ENCODE measurements around the gene ARHGDIA.
"Not testable (repeated sequence)": the region's sequence is repeated elsewhere in the genome, so short reads cannot be mapped to it uniquely, and the experiment has no call there.

ARHGDIA gene

GRCh38 chr17:81843713-81844326, 27.3 kb downstream of the ARHGDIA start:
- DNase-seq (ENCODE audit: low read depth in 2 of 2) = no peak

- no peak for DNase-seq (ENCODE audit: low read depth in 2 of 2)
These were observed 28.2 kb downstream of the ARHGDIA start for GRCh38 chr17:81842725-81843504.

- DNase-seq (ENCODE audit: low read depth in 2 of 2) = no peak
These were observed 28.8 kb downstream of the ARHGDIA start for GRCh38 chr17:81842378-81842724.

GRCh38 chr17:81841866-81842265, 29.3 kb downstream of the ARHGDIA start:
- DNase-seq (ENCODE audit: low read depth in 2 of 2) = no peak

GRCh38 chr17:81840826-81841778, 30.0 kb downstream of the ARHGDIA start:
- DNase-seq (ENCODE audit: low read depth in 2 of 2) = no peak

GRCh38 chr17:81840059-81840458, 31.1 kb downstream of the ARHGDIA start:
- not testable (repeated sequence) for DNase-seq (ENCODE audit: low read depth in 2 of 2)

GRCh38 chr17:81839301-81839700, 31.8 kb downstream of the ARHGDIA start:
- DNase-seq (ENCODE audit: low read depth in 2 of 2) = no peak

- no peak for DNase-seq (ENCODE audit: low read depth in 2 of 2)
These were observed 32.3 kb downstream of the ARHGDIA start for GRCh38 chr17:81838753-81839255.

- no peak for DNase-seq (ENCODE audit: low read depth in 2 of 2)
These were observed 33.5 kb downstream of the ARHGDIA start for GRCh38 chr17:81837641-81838040.

GRCh38 chr17:81834831-81835267, 36.3 kb downstream of the ARHGDIA start, which contains the start of gene PPP1R27:
TSS of gene PPP1R27 (minus strand) at chr17:81835050. CDS start at chr17:81834953, 97 bp downstream.
- no peak for DNase-seq (ENCODE audit: low read depth in 2 of 2)

GRCh38 chr17:81833921-81834830, 37.0 kb downstream of the ARHGDIA start:
- DNase-seq (ENCODE audit: low read depth in 2 of 2) = no peak

- peak; percentile 91 to 95 for DNase-seq (ENCODE audit: low read depth in 2 of 2)
These were observed 37.8 kb downstream of the ARHGDIA start, which contains the start of gene MCRIP1 for GRCh38 chr17:81833160-81833920. TSS of gene MCRIP1 (minus strand) at chr17:81833291. CDS start at chr17:81824506, 8,785 bp downstream.

- DNase-seq (ENCODE audit: low read depth in 2 of 2) = peak; percentile 18 to 38
These were observed 38.5 kb downstream of the ARHGDIA start for GRCh38 chr17:81832608-81833159.

GRCh38 chr17:81831957-81832607, 39.1 kb downstream of the ARHGDIA start:
- peak; percentile 10 to 26 for DNase-seq (ENCODE audit: low read depth in 2 of 2)

- DNase-seq (ENCODE audit: low read depth in 2 of 2) = no peak
These were observed 39.6 kb downstream of the ARHGDIA start for GRCh38 chr17:81831563-81831956.

GRCh38 chr17:81829858-81830257, 41.3 kb downstream of the ARHGDIA start:
- no peak for DNase-seq (ENCODE audit: low read depth in 2 of 2)

GRCh38 chr17:81828656-81829055, 42.5 kb downstream of the ARHGDIA start:
- DNase-seq (ENCODE audit: low read depth in 2 of 2) = no peak

GRCh38 chr17:81825841-81826466, 45.2 kb downstream of the ARHGDIA start:
- DNase-seq (ENCODE audit: low read depth in 2 of 2) = no peak

GRCh38 chr17:81824595-81824994, 46.5 kb downstream of the ARHGDIA start:
- no peak for DNase-seq (ENCODE audit: low read depth in 2 of 2)

Measured in stimulated activated CD4-positive, alpha-beta T cell treated with anti-CD3 and anti-CD28 coated beads, Interleukin-12 subunit alpha, Interleukin-12 subunit beta, amount 100 ng/mL, for 24 hours (primary cell).